Stimulated activated CD8-positive, alpha-beta memory T cell treated with anti-CD3 and anti-CD28 coated beads, Interleukin-4, amount 100 ng/mL, for 4 hours (primary cell): ENCODE data around the gene ITPR1.
"Not testable (repeated sequence)": the region's sequence is repeated elsewhere in the genome, so short reads cannot be mapped to it uniquely, and the experiment has no call there.

Experiments
- DNase-seq, 2 donors: peaks; one replicate each; pipeline ENCODE4 v3.0.0-alpha.2; 2020; ENCODE audit warnings: low read depth in 2 of 2, low spot score in 1 of 2

The ITPR1 gene

DNA sequence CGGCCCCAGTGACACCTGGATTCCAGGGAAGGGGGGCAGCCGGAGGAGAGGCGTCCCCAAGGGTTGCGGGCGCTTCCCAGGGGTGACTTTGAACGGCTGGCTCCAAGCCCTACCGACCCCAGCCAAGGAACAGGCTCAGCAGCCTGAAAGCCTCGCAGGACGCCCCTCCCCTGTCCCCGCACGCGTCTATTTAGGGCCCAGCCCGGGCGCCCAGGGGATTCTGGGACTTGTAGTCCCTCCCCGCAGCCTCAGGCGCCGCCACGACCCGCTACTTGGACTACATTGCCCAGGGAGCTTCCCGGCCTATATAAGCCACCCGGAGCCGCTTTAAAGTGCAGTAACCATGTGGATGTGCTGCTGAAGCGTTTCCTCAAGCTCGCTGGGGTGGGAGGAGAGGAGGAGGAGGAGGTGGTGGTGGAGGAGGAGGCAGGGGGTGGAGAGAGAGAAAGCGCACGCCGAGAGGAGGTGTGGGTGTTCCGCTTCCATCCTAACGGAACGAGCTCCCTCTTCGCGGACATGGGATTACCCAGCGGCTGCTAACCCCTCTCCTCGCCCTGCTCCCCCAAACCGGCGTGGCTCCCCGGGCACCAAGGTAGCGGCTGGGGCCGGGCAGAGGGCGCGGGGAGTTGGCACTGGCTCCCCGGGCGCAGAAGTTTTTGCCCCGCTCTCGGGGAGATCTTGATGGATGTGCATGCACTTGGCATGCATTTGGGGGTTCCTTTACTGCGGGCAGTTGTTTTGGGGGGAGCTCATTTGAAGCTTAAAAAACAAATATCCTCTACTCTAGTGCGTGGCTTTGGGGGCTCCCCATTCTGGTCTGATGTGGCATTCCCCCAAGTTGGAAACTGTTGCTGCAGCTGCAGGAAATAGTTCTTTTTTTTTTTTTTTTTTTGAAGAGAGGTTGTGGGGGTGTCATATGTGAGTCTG, at the start of gene ITPR1:
TSS of gene ITPR1 (plus strand) at position 335 of the 927 bp plus-strand sequence. CDS start 23,144 bp downstream, outside the sequence.
- peak; percentile 94 to 98 for DNase-seq

DNA sequence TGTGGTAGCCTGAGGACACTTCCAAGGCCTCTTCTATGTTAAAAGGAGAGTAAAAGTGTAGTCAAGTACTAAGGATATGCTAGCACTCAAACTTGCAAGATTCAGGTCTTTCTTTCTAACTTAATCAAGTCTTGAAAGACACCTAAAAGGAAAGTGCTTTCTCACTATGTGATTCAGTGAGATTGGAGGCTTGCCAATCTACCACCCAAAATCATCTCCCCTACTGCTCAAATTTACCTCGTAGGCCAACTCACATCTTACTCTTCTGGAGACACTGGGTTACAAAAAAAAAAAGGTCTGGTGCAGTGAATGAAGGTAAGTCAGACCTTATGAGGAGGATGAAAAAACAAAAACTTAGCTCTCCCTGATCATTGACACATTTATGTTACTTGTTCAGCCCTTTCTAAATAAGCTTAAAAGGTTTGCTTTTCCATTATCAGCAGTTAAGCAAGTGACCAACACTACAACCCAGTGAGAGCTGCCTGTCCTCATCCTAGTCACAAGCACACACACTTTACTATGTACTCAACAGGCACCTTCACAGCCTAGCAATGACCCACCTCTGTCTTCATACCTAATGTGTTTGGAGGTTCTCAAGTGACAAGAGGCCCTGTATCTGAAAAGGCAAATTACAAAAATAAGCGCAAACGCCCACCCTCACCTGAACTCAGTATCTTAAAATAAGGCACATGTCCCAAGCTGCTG, 45.7 kb upstream of the ITPR1 start:
- no peak for DNase-seq

GRCh38 chr3:4448187-4448586, 45.0 kb upstream of the ITPR1 start:
- DNase-seq: no peak

GRCh38 chr3:4449043-4449805, 43.9 kb upstream of the ITPR1 start:
- DNase-seq: no peak

- no peak for DNase-seq
Measured at GRCh38 chr3:4454142-4454541, 39.0 kb upstream of the ITPR1 start.

- not testable (repeated sequence) for DNase-seq
Measured at GRCh38 chr3:4456780-4457179, 36.4 kb upstream of the ITPR1 start.

DNA sequence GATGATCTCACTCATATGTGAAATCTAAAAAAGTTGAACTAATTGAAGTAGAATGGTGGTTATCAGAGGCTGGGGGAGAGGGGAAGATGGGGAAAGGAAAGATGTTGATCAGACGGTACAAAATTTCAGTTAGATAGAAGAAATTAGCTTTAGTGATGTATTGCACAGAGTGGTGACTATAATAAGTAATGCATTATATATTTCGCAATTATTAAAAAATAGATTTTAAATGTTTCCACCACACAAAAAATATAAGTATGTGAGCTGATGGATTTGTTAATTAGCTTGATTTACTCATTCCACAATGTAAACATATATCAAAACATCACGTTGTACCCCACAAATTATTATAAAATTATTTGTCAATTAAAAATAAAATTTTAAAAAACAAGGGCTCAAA, 34.2 kb upstream of the ITPR1 start:
- DNase-seq: no peak

- no peak for DNase-seq
Measured at GRCh38 chr3:4460334-4460733, 32.8 kb upstream of the ITPR1 start.

DNA sequence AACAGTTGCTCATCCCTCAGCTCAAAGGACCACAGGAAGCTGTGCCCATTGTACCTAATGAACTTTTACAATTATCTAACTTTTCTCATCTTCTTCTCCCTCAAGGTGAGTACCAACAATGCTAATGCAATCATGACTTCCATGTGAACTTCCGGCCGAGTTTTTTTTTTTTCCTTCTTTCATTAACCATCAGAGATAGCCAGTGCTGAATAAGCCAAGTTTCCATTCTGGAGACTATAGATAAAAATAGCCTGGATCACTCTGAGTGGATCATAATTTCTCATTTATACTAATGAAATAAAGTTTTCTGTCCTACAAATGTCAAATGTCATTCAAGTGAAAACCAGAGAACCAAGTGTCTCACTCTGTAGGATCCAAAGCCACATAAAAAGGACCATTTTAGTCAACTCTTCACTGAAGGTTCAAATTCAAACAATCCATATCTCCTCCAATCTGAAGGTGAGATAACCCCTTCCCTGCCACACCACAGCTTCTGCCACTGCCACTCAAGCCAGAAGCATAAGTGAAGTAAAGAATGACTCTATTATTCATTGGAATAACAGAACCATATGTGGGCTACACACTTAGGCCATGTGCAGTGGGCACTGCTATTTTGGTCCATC, 31.6 kb upstream of the ITPR1 start:
- no peak for DNase-seq

- DNase-seq: no peak
Measured at GRCh38 chr3:4462369-4463040, 30.6 kb upstream of the ITPR1 start.

DNA sequence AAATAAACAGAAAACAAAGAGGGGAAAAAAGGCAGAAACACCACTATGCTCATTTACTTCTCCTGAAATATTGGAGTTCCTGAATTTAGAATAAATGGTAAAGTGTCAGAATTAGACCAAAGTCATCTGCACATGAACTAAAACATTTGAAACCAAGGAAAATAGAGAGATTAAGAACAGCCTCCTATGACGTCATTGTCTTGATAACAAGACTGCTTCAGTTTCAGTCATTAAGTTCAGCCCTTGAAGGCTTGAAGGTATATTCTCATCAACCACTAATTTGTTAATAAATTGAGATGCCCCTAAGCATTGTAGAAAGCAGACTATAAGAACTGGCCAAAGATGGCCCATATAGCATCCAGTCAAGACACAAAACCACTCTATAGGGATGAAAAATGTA, 28.6 kb upstream of the ITPR1 start:
- no peak for DNase-seq

GRCh38 chr3:4466741-4467521, 26.2 kb upstream of the ITPR1 start, which contains the start of gene SUMF1:
SUMF1 (minus strand) TSS chr3:4467269; CDS start chr3:4467245, 24 bp downstream.
- DNase-seq: peak; percentile 47 to 54

GRCh38 chr3:4467522-4467867, 25.7 kb upstream of the ITPR1 start:
- no peak for DNase-seq

- no peak for DNase-seq
Measured at GRCh38 chr3:4471907-4472306, 21.2 kb upstream of the ITPR1 start.

- DNase-seq: no peak
Measured at GRCh38 chr3:4472312-4472711, 20.8 kb upstream of the ITPR1 start.

GRCh38 chr3:4472766-4473165, 20.4 kb upstream of the ITPR1 start:
- no peak for DNase-seq

DNA sequence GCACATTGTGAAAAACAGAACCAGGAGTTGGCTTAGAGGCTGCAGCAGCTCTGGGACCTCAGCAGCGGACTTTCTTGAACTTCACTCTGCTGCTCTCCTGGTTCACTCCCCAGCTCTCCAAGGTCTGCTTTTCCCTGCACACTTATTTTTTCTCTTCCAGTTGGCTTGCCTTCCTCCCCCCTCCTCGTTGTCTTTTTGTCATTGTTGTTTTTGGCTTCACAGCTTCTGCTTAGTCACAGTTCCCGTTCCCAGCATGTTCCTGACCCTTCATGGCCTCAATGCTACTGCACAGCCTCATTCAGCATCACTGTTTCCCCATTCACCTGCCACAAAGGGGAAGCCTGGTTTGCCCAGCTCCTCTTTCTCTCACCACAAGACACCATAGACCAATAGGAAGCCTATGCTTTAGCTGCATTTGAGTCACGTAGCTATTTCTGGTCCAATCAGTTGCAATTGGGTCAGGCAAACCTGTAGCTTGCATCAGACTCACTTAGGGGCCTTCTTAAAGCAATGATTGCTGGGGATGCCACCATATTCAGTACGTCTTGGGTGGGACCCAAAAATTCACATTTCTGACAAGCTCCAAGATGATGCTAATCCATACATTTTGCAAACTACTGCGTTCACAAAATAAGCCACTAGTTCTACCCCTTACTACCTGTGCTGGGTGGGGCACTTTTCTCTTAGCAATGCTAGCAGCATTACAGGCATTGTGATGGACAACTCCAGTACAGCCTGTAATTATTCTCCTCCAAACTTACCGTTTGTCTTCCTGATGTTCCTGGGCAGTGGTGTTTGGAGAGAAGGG, 18.3 kb upstream of the ITPR1 start:
- DNase-seq: no peak

DNA sequence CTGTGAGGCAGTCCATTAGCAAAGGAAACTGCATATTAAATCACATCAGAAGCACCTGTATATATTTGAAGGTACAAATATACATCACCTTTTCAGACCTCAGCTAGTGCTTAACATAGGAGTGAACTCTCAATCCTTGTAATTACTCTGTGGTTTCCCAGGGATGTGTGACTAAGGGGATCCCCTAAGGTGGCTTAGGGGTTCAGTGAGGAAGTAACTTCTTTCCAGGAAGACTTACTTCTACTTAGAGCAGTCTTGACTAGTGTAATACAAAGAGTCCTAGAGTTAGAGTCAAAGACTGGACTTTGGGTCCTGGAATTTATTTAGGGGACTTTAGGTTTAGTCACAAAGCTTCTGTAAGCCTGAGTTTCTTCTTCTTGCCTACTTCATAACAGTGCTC, 17.3 kb upstream of the ITPR1 start:
- DNase-seq: no peak

DNA sequence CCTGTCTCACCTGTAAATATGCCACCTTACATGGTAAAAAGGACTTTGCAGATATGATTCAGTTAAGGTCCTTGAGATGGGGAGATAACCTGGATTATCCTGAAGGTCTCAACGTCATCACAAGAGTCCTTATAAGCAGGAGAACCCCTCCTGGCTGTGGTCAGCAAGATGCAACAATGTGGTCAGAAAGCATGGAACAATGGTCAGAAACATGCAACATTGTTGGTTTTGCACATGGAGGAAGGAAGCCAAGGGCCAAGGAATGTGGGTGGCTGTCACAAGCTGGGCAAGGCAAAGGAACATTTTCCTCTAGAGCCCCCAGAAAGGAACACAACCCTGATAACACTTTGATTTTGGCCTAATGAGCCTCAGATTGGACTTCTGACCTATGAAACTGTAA, 16.7 kb upstream of the ITPR1 start:
- no peak for DNase-seq
